Heart right ventricle (tissue), 16 donors: ENCODE data around the gene PSAP. TPM values are rescaled to one million over a fixed set of nuclear protein-coding genes. Genes with fewer than 3 reads are reported as not detected.
"Not testable (repeated sequence)": the region's sequence is repeated elsewhere in the genome, so short reads cannot be mapped to it uniquely, and the experiment has no call there.

Experiments
- ATAC-seq, 8 donors: fragments of 200-7000 bp; cut with Tn5 transposase; one replicate each; pipeline ENCODE4 v1.9.1; 2020; ENCODE audit warnings: mild to moderate bottlenecking in 8 of 8, moderate library complexity in 8 of 8, moderate number of reproducible peaks in 1 of 8
- DNase-seq, 2 donors: peaks; one replicate each; pipeline ENCODE4 v3.0.0-alpha.2; 2020
- H3K27ac ChIP-seq, 10 donors: fragments of 200-600 bp; sonication (generic) in 2 of 10; one replicate each; pipeline versions ENCODE4 v1.5.0 to v1.8.0; 2020 to 2022; ENCODE audit warnings: mild to moderate bottlenecking in 3 of 10
- H3K27me3 ChIP-seq, 7 donors: fragments of 200-600 bp; one replicate each; pipeline ENCODE4 v1.8.0; 2021 to 2022; ENCODE audit warnings: mild to moderate bottlenecking in 2 of 7
- H3K36me3 ChIP-seq, 9 donors: fragments of 200-600 bp; sonication (generic) in 1 of 9; one replicate each; pipeline versions ENCODE4 v1.5.0 to v1.8.0; 2020 to 2022; ENCODE audit warnings: mild to moderate bottlenecking in 2 of 9
- H3K4me1 ChIP-seq, 9 donors: fragments of 200-600 bp; sonication (generic) in 1 of 9; one replicate each; pipeline versions ENCODE4 v1.5.0 to v1.8.0; 2020 to 2022; ENCODE audit warnings: mild to moderate bottlenecking in 4 of 9
- H3K4me3 ChIP-seq, 10 donors: fragments of 200-600 bp; sonication (generic) in 2 of 10; one replicate each; pipeline versions ENCODE4 v1.5.0 to v1.8.0; 2020 to 2022; ENCODE audit warnings: mild to moderate bottlenecking in 7 of 10, moderate library complexity in 2 of 10
- H3K9me3 ChIP-seq, 11 donors: fragments of 200-600 bp in 10 of 11; sonication (generic) in 2 of 11; one replicate each; pipeline versions ENCODE4 v1.5.0 to v1.8.0; 2013 to 2022; ENCODE audit warnings: mild to moderate bottlenecking in 2 of 11, control low read depth in 1 of 11, moderate library complexity in 1 of 11
- WGBS, 2 donors: extraction: QIAGEN DNeasy Blood & Tissue Kit; methylation state at CpG; one replicate each; pipeline ENCODE4 v1.1.7; 2013; ENCODE audit warnings: inconsistent platforms in 1 of 2; 5-methylcytosine and 5-hydroxymethylcytosine counted together
- intact Hi-C, 10 donors: fragments of 100-400 bp; cut with DNase I; formaldehyde crosslinking; loops; one replicate each; pipeline versions ENCODE4 v1.11.1 to v1.14.2; 2022
- polyA plus RNA-seq, 2 donors: library from polyadenylated mRNA; stranded (reverse); fragments of 200-250 nt; gene quantifications; one replicate each; pipeline ENCODE4 v1.2.3, GENCODE V29; 2013
- total RNA-seq, 10 donors: library from RNA; stranded (reverse); fragmentation: NEBNext Ultra II Directional in 3 of 10; extraction: Animal tissue kit (Norgen Biotek cat#: 25700) in 3 of 10; gene quantifications; one replicate each; pipeline versions ENCODE4 v1.2.1 to v1.2.4, GENCODE V29; 2021 to 2023
- TF ChIP-seq, protein P1 (sequence below), 9 donors: fragments of 200-600 bp; sonication (generic) in 2 of 9; IDR thresholded peaks; one replicate each; pipeline versions ENCODE4 v1.5.0 to v1.8.0; 2021 to 2022; ENCODE audit warnings: antibody characterized with exemption in 9 of 9, mild to moderate bottlenecking in 5 of 9, moderate library complexity in 1 of 9
- donor health status: Arrhythmogenic right ventricular cardiomyopathy.
- donor health status: ischemic (EF 13 %, LVEDD 7.1; RV severe dilation, severe dysfunction).
- donor health status: healthy with polysubstance abuse.
- donor health status: DM: no; HTN: yes; CAD: no.
- donor health status: DM: no; HTN: no; CAD: no.
- donor health status: ischemic (EF 25% LVEDD 6.9; RV normal size, moderate dysfunction).
- donor health status: ischemic (EF 25% LVEDD 5.7; RV mildly dilated, moderate dysfunction).
- donor health status: healthy.
- donor health status: DM: yes; HTN: yes; CAD: no.
- donor health status: Ischemic cardiomyopathy.
- donor health status: ischemic (EF 35%, LVEDD 5.7; RV mildly dilated, moderate dysfunction).
- donor health status: nonischemic (EF 11% LVEDD 7.7; RV severe dilation, severe dysfunction).
- donor health status: DM: yes; HTN: yes; CAD: no.
- donor health status: PGD.
- donor health status: ischemic (EF 29% LVEDD 5.4; RV normal size, mild dysfunction).
- donor health status: nonischemic (EF 23%, LVEDD 6.1; RV moderate dilation, normal function).

Gene PSAP
- total and polyA plus RNA-seq, 12 donors = 443 to 2,078 (median 1,616) TPM

DNA sequence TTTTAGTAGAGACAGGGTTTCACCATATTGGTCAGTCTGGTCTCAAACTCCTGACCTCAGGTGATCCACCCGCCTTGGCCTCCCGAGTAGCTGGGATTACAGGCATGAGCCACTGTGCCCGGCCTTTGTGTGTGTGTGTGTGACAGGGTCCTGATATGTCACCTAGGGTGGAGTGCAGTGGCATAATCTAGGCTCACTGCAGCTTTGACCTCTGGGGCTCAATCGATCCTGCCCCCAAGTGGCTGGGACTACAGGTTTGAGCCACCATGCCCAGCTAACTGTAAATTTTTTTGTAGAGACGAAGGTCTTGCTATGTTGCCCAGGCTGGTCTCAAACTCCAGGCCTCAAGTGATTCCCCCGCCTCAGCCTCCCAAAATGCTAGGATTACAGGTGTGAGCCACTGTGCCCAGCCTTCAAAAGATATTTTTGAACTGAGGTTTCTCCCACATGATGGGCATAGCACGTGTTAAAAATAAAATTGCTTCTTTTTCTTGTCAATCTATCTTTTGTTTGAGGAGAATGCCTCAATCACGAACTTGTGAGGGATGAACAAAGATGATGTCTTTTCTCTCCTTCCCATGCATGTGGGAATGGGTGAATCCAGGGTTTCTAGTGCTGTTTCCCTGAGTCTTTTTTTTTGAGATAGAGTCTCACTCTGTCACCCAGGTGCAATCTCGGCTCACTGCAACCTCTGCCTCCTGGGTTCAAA, 30.8 kb upstream of the PSAP start:
- TF ChIP-seq, protein P1, sequence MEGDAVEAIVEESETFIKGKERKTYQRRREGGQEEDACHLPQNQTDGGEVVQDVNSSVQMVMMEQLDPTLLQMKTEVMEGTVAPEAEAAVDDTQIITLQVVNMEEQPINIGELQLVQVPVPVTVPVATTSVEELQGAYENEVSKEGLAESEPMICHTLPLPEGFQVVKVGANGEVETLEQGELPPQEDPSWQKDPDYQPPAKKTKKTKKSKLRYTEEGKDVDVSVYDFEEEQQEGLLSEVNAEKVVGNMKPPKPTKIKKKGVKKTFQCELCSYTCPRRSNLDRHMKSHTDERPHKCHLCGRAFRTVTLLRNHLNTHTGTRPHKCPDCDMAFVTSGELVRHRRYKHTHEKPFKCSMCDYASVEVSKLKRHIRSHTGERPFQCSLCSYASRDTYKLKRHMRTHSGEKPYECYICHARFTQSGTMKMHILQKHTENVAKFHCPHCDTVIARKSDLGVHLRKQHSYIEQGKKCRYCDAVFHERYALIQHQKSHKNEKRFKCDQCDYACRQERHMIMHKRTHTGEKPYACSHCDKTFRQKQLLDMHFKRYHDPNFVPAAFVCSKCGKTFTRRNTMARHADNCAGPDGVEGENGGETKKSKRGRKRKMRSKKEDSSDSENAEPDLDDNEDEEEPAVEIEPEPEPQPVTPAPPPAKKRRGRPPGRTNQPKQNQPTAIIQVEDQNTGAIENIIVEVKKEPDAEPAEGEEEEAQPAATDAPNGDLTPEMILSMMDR (IDR thresholded peaks at IDR 0.05) = no peak
- no peak for ATAC-seq
- Histone ChIP-seq H3K9me3 (no peaks in the 10 kb centered on the region), H3K4me3 (no peak overlapping the region), H3K4me1 (peaks cover 0 to 42% (median 4%) of the 10 kb centered on the region in 9 donors), H3K27me3 (no peaks in the 10 kb centered on the region), H3K27ac (peak overlapping the region in 1 of 10 donors; percentile 62), H3K36me3 (no peaks in the 10 kb centered on the region)
- intact Hi-C loops = loop anchor here in 1 of 10 donors (10.0 kb wide), 1 partner anchor 487 kb away; the partner anchor contains the start of gene CDH23
- DNase-seq = no peak
- WGBS, 2 donors = 86 to 93% methylated on average over 9 of the region's 9 CpGs

DNA sequence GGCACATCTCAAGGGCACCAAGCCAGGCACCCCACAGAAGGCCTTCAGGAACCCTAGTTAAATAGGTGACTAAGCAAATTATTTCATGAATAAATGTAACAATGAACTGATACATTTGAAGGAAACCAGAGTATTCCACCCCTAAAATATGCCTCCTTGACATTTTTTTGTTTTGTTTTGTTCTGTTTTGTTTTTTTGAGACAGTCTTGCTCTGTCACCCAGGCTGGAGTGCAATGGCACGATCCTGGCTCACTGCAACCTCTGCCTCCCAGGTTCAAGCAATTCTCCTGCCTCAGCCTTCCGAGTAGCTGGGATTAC, 30.2 kb upstream of the PSAP start:
- H3K36me3 ChIP-seq, H3K27me3 ChIP-seq, DNase-seq, H3K4me3 ChIP-seq, H3K9me3 ChIP-seq, ATAC-seq: not testable (repeated sequence)
- intact Hi-C loops = loop anchor here in 1 of 10 donors (10.0 kb wide), 1 partner anchor 486 kb away; the partner anchor contains the start of gene CDH23
- H3K27ac ChIP-seq = peak overlapping the region in 1 of 10 donors; percentile 62
- WGBS, 2 donors = 96% methylated on average over 2 of the region's 2 CpGs
- peaks cover 0 to 42% (median 4%) of the 10 kb centered on the region in 9 donors for H3K4me1 ChIP-seq

DNA sequence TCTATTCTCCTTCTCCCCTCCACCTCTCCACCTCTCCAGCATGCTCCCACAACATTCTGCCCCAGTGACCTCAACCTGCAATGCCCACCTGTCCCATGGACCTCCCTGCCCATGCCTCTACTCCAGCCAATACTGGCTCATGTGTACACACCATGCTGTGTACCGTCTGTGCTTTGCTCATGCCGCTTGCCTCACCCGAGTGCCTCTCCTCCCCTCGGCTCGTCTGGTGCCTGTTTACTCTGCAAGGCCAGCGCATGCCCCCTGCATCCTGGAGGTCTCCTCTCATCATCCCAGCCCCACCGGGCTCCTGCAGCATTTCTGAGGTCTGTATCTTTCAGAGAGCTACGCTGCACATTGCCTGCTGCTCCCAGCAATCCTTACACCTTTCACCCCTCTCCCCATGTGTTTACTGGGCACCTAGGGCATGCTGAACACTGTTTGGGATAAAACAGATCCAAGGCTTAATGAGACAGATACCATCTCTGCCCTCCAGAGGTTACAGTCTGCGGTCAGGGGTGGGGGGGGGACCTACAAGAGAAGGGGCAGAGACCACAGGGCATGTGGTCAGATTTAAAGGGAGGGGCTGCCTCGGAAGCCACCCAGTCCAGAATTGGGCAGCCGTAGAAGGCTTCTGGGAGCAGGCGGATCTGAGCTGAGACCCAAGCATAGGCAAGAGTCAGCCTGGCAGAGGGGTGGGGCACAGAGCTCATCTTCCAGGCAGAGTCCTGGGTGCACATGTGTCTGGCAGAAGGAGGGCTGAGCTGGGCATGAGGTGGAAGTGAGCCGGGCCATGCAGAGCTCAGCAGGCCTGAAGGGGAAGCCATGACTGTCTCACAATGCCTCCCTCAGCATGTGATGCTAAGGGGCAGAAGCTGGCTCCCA, 29.6 kb upstream of the PSAP start:
- H3K36me3 ChIP-seq = no peaks in the 10 kb centered on the region
- peak overlapping the region in 1 of 10 donors; percentile 62 for H3K27ac ChIP-seq
- peaks cover 0 to 42% (median 4%) of the 10 kb centered on the region in 9 donors for H3K4me1 ChIP-seq
- TF ChIP-seq, protein P1 (IDR thresholded peaks at IDR 0.05) = no peak
- WGBS, 2 donors = 90 to 92% methylated on average over 13 of the region's 13 CpGs
- no peak overlapping the region for H3K4me3 ChIP-seq
- no peaks in the 10 kb centered on the region for H3K9me3 ChIP-seq
- peak; percentile 45 to 81 (median 65) for ATAC-seq
- peak in 1 of 2 donors; percentile 21 for DNase-seq
- intact Hi-C loops = loop anchor here in 1 of 10 donors (10.0 kb wide), 1 partner anchor 486 kb away; the partner anchor contains the start of gene CDH23
- no peaks in the 10 kb centered on the region for H3K27me3 ChIP-seq

- Histone ChIP-seq H3K4me1 (peaks cover 0 to 34% (median 0%) of the 10 kb centered on the region in 9 donors), H3K27me3 (no peaks in the 10 kb centered on the region), H3K27ac (peak overlapping the region in 1 of 10 donors; percentile 73), H3K9me3 (no peaks in the 10 kb centered on the region), H3K36me3 (no peaks in the 10 kb centered on the region), H3K4me3 (no peak overlapping the region)
- 49 to 51% methylated on average over 18 of the region's 18 CpGs for WGBS, 2 donors
- TF ChIP-seq, protein P1 (IDR thresholded peaks at IDR 0.05) = no peak
- ATAC-seq = peak in 3 of 8 donors; percentile 46 to 58 (median 54)
- no peak for DNase-seq
- intact Hi-C loops = no loop called here
These were observed 27.4 kb upstream of the PSAP start for GRCh38 chr10:71878327-71879034.
